NCI-H345 (cell line): Measurements from ENCODE around the gene LPP.

ENCODE experiments used
- DNase-seq: peaks from one replicate; lab custom pipeline; 2025; lab: John Stamatoyannopoulos, UW

The LPP gene

GRCh38 chr3:188754267-188754666 lies 600.3 kb downstream of the LPP start:
- no peak for DNase-seq

- DNase-seq: no peak
These were observed 602.3 kb downstream of the LPP start for GRCh38 chr3:188756241-188756640.

DNA sequence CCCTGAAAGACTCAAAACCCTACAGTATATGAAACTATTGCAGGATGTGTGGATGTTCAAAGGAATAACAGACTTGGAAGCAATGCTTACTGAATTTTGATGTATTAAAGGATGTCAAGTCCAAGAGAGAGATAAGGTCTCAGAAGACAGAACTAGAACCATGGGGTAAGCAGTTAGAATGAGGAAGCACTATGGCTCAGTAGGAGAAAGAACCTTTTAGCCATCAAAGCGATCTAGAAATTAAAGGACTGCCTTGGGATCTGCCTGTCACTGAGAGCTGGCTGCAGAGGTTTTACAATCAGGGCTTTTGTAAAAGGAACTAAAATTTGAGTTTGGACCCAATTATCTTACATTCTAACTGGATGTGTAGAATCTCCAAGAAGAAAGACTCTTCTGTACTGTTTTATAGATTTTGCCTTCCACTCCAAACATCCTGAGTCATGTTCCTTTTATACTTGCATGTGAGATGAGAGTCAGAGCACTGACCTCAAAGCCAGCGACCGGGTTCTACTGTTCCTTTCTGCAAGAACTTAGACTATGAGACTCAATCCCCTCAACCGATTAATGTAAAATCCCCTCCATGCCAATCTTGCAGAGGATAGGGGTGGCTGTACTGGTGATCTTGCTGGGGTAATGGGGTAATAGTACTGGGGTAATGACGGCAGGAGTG lies 605.5 kb downstream of the LPP start:
- no peak for DNase-seq

DNA sequence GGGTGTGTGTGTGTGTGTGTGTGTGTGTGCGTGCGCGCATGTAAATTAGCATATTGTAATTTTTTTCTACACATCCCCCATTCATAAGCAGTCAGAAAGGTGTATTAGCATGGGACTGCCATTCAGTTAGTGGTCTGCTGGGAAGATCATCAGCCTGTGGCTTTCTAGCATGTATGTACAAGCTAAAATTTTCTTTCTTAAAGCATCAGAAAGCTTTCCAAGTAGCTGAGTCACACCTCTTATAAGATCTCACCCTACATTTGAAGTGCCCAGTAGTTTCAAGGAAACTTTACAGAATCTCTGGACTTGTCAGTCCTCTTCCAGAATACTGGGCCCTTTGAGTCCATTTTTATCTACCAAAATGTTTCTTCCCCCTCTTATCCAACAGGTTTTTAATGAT lies 606.5 kb downstream of the LPP start:
- no peak for DNase-seq

DNA sequence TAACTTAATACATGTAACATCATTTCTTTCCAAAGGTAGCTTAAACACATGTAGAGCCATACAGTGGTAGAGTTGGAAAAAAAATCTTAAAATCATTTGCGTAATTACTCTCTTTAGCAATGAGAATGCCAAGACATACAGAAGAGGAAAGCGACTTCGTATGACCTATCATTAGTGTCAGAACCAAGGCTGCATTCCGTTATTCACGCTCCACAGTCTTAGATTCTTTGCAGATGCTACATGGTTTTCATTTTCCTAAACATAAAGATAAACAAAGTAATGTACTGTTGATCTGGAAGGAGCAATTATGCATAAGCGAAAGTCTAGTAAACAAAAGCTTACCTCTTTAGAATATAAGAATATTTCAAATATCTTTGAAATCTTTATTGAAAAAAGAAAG lies 607.5 kb downstream of the LPP start:
- DNase-seq: no peak

- no peak for DNase-seq
These were observed 608.0 kb downstream of the LPP start for GRCh38 chr3:188761964-188762363.

GRCh38 chr3:188764609-188765008 lies 610.7 kb downstream of the LPP start:
- no peak for DNase-seq

- no peak for DNase-seq
These were observed 615.9 kb downstream of the LPP start for GRCh38 chr3:188769831-188770230.

DNA sequence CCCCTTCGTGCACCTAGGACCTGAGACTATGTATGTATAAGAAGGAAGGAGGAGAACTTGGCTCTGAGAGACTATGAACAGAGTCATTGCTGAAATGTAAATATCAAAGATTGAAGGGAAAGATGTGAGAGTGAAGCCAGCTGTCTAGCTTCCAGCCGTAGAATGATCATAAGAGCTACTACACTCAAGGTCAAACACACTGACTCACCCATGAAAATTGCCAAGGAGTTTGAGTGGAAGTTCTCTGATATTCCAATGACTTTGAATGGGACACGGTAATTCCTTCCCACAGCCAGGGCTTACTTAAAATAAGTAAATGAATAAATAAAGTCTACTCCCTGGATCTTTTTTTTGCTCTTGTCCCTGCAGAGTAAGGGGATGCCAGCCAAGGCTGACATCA lies 618.9 kb downstream of the LPP start:
- no peak for DNase-seq

GRCh38 chr3:188775412-188775811 lies 621.5 kb downstream of the LPP start:
- no peak for DNase-seq

DNA sequence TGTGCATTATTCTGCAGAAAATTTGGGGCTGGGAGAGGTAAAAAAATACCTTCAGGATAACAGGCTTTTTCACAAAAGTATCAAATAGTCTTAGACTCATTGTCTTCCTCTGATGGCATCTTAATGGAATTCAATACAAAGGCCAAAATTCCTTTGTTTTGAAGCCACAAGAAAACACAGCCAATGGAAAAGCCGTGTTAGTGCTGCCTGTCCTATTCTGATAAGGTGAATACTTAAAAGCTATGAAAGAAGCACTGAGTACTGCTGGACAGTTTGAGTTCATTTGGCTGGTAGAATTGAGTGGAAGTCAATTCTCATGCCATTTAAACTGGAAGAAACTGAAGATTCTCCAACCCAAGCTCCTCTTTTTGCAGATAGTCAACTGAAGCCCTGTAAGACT lies 622.5 kb downstream of the LPP start:
- no peak for DNase-seq

DNA sequence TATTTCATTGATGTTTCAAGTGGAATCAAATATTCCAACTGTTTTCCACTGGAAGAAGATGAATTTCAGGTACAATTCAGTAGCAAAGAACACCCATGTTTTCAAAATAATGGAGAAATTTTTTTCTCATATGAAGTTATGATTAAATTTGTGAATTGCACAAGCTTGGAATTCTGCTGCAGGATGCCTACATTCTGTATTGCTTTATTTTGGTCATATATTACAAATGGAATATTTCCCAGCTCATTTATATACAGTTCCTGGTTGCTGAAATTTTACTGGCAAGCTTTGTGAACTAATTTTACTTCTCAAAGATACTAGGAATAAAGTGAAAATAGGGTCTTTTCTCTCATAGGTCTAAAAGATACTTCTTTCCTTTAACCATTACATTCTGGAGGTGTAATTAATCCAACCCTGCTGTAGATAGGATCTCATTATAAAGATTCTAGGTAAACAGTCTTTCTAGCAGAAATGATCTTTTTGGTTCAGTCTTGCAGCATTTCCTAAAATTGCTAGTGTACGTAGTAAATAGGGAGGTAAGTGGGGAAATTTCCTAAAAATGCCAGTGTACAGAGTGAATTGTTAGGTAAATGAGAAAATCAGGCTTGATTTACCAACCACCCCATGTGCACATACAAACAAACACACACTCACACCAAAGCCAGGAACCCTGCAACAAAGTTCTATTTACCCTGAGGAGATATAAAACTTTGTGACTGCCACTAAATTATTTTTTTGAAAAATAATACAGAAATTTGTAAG lies 624.3 kb downstream of the LPP start:
- DNase-seq: no peak

GRCh38 chr3:188779281-188779980 lies 625.5 kb downstream of the LPP start:
- DNase-seq: no peak

DNA sequence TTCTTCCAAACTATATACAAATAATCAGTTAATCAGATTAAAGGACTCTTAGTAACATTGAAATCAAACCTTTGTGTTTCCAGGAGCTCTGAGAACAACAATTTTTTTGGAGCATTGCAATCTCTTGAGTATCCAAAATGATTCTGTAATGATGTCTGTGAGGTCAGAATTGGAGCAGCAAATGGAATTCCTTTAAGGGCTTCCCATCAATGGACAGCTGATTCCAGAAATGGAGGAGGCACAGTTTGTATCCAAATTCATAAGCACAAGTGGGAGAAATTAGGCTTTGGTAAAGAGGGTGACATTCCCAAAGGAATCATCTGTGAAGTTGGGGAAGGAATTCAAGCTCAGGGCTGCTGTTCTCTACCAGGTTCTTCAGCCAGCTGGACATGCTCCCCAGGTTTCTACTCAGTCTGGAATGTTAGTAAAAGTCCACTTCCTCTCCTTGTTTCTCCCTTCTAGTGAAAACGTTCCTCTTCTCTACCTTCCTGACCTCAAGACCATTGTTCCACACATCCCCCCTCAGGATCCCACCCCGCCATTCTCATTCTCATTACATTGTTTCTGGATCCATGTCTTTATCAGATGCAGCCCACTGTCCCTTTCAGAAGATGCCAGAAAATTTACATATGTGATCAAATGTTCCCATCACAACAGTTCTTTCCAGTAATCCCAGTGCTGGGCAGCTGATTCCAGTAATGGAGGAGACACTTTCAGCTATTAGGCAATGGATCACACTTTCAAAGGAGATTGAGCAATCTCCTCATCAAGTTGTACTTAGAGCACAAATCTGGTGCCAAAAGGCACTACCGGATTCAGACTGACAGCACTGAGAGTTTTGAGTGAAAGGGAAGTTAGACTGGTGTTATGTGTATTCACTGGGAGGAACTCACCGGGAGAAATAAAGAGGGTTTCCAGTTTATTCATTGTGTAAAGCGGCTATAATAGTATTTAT lies 626.5 kb downstream of the LPP start:
- DNase-seq: no peak

DNA sequence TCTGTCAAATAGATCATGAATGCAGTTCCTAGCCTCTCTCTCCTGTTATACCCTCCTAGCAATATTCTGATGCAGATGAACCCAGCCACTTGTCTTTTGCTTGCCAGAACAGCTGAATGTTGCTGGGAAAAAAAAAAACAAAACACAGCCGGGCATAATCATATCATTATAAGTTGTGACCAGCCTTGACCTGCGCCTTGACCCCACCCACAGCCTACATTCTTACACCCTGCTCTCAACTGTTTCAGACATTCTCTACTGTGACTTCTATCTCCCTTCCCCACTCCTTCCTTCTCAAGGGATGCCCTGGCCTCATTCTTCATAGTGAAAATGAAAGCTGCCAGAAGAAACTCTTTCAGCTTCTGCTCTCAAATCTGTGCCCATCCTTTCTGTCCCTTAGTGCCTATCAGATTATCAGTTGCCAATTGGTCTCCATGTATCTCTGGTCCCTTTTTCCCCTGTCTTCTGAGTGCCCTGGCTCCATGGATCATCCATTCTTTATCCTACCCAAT lies 628.7 kb downstream of the LPP start:
- DNase-seq: no peak

DNA sequence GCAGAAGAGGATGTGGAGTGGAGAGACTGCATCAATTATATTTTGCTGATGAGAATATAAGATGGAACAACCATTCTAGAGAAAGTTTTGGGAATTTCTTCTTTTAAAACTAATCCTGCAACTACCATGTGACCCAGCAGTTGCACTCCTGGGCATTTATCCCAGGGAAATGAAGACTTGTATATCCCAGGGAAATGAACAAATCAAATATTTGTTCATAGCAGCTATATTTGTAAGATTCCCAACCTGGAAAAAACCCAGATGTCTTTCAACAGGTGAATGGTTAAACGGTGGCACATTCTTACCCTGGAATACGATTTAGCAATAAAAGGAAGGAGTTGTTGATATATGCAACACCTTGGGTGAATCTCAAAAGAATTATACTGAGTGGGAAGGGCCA lies 632.5 kb downstream of the LPP start:
- DNase-seq: no peak

- DNase-seq: no peak
These were observed 634.7 kb downstream of the LPP start for GRCh38 chr3:188788621-188789081.

- DNase-seq: no peak
These were observed 635.3 kb downstream of the LPP start for GRCh38 chr3:188789251-188789650.

DNA sequence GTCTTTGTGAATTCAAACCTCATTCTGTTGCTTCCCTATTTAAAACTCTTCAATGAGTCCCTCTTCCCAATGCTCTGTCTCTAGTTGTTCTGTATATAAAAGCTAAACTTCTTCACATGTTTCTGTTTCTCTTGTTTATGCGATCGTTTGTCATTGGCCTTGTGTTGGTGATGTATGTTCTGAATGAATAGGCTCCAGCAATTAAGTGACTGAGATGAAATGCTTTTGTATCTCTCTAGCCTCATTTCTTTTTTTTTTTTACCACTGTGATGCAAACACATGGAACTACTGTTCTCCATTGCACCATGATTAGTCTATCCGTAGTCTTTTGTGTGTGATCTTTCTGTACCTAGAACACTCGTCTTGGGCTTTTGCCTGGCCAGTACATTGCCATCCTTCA lies 637.4 kb downstream of the LPP start:
- DNase-seq: no peak

- no peak for DNase-seq
These were observed 638.8 kb downstream of the LPP start for GRCh38 chr3:188792793-188793192.

DNA sequence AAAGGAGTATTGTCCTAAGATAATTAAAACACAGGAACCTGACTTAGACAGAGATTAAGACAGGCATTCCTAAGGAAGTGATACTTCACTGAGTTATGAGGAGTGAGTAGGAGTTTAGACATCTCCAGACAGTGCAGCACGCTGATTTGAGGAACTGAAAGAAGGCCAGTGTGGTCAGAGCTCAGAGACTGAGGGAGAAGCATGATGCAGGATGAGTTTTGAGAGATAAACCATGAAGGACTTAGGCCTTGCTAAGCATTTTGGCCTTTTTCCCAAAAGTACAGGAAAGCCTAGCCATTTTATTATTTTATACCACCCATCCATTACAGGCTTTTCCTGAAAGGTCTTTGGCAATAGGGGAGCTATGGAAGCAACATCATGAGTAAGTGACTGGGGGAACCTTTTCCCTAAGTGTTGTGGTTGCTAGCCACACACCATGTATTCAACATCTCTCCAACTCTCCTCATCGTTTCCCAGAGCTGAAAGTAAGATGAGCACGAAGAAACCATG lies 642.2 kb downstream of the LPP start:
- DNase-seq: no peak

DNA sequence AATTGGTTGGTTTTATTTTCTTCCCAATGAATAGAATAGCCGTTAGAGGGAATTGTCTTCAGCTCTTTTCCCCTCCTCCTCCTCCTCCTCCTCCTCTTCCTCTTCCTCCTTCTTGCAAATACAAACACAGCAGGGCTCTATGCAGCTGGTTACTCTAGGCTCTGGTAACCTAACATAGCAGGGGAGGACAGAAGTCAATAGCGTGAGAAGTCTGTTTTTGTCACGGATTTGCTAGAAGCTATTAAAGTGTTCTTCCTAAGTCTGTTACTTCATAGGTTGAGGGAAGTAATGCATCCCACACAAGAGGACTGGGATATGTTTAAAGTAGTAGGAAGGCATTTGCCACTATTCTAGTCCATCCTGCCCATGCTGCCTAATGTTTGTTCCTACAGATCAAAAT lies 643.1 kb downstream of the LPP start:
- DNase-seq: no peak
